ENCODE measurements around the gene LCE3B.

DNA sequence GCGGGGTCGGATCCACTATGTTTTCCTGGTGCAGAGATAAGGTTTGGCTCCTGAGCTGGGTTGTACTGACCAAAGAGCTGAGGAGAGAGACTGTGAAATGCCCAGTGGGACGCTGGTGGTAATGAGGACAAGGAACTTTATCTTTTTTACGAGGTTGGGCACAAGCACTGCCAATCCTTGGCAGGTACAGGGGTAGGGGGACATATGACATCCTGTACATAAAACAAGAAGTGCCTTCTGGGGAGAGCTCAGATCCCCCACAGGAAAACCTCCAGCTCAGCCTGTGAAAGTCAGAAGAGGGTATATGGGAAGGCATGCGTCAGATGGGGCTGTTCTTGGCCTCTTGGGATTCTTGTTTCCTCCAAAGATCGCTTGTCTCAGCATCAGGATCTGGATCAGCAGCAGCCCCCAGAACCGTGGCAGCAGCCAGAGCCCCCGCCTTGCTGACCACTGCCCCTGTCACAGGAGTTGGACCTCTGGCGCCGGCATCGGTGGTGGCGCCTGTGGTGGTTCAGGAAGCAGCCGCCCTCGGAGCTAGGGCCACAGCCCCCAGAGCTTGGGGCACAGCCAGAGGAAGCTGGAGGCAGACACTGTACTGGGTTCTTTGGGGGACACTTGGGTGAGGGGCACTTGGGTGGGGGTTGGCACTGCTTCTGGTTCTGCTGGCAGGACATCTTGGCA lies 47.9 kb upstream of the LCE3B start:
- TF ChIP-seq, protein P1, sequence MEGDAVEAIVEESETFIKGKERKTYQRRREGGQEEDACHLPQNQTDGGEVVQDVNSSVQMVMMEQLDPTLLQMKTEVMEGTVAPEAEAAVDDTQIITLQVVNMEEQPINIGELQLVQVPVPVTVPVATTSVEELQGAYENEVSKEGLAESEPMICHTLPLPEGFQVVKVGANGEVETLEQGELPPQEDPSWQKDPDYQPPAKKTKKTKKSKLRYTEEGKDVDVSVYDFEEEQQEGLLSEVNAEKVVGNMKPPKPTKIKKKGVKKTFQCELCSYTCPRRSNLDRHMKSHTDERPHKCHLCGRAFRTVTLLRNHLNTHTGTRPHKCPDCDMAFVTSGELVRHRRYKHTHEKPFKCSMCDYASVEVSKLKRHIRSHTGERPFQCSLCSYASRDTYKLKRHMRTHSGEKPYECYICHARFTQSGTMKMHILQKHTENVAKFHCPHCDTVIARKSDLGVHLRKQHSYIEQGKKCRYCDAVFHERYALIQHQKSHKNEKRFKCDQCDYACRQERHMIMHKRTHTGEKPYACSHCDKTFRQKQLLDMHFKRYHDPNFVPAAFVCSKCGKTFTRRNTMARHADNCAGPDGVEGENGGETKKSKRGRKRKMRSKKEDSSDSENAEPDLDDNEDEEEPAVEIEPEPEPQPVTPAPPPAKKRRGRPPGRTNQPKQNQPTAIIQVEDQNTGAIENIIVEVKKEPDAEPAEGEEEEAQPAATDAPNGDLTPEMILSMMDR (IDR thresholded peaks at IDR 0.05) = no peak
- TF ChIP-seq POLR2AphosphoS5 (IDR thresholded peaks at IDR 0.05; ENCODE audit: insufficient read depth in 1 of 2, low read depth in 1 of 2) = no peak
